Fibroblast of pulmonary artery (primary cell): Measurements from ENCODE around the gene CCL20.

Experiments
- DNase-seq: peaks from one replicate; pipeline ENCODE4 v3.0.0-alpha.2; 2010; ENCODE audit warnings: low read depth
- H3K4me3 ChIP-seq: replicated peaks from 2 replicates; pipeline ENCODE4 v1.5.1; 2011; ENCODE audit warnings: low read depth, mild to moderate bottlenecking, control low read depth, low read length, moderate library complexity
- TF ChIP-seq, protein P1 (sequence below): IDR thresholded peaks from 2 replicates; pipeline ENCODE4 v1.5.1; 2011; ENCODE audit warnings: mild to moderate bottlenecking, control low read depth, low read length, inconsistent platforms; ENCODE audit errors: missing control alignments

Gene CCL20

DNA sequence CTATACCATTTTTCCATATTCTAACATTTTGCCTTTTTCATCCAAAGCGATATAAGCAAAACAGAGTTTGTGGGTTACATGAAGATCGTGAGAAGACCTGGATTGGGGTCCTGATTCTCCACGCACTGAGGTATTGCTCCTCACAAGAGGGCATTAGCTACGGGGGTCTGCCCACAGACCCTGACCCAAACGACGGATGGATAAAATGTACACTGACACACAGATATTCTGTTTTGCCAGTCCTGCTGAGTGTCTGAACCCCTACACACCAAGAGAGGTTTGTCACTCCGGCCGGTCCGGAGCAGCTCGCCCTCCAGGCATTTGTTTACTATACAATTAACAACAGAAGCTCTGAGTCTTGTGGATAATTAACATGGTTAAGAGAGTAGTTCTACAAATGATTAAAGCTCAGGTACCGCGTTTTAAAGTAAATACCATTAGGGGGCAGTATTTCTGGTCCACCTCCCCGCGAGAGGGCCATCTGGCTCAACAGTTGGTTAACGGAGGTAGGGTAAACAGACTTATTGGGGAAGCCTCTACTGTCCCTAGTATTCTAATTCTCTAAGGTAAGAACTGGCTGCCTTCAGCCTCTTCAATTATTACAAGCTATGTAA, 39.5 kb upstream of the CCL20 start:
- DNase-seq, result no peak
- no peak overlapping the region for H3K4me3 ChIP-seq
- TF ChIP-seq, protein P1, sequence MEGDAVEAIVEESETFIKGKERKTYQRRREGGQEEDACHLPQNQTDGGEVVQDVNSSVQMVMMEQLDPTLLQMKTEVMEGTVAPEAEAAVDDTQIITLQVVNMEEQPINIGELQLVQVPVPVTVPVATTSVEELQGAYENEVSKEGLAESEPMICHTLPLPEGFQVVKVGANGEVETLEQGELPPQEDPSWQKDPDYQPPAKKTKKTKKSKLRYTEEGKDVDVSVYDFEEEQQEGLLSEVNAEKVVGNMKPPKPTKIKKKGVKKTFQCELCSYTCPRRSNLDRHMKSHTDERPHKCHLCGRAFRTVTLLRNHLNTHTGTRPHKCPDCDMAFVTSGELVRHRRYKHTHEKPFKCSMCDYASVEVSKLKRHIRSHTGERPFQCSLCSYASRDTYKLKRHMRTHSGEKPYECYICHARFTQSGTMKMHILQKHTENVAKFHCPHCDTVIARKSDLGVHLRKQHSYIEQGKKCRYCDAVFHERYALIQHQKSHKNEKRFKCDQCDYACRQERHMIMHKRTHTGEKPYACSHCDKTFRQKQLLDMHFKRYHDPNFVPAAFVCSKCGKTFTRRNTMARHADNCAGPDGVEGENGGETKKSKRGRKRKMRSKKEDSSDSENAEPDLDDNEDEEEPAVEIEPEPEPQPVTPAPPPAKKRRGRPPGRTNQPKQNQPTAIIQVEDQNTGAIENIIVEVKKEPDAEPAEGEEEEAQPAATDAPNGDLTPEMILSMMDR, result peak; percentile 1

DNA sequence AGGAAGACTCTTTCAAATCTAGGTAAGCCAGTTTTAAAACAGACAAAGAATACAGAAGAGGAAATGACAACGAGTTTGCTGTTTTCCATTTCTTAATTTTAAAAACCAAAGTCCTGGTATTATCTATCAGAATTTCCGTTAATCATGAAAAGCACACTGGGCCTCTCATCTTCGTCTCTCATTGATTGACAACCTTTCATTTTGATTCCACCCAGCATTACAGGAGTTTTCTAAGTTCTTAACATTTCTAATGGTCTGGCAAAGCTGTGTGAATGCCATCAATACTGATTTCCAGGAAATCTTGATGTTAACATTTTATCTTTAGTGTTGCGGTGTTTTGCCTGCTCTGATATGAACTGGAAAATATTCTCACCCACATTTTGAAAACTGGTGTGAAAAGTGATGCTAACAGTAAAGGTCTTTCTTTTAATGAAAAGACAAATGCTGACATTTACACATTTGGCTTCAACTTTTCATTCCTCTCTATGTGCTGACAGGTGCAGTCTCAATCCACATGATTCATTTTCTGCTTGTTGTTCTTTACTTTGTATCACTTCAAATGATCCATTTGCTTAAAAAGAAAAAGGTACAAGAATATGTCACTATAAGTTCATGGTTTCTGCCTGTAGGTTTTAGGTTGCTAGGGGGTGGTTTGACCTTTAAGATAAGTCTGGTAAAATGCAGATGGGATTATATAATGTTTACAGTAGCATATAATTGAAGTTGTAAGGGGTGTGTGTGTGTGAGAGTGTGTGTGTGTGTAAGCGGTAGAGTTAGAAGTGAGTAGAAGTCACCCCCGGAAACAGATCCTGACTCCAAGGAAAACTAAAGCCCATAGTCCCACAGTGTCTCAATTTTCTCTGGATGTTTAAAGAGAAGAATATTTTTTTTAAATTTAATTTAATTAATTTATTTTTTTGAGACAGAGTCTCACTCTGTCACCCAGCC, 38.5 kb upstream of the CCL20 start:
- H3K4me3 ChIP-seq, result no peak overlapping the region
- no peak for DNase-seq
- TF ChIP-seq, protein P1, result no peak

DNA sequence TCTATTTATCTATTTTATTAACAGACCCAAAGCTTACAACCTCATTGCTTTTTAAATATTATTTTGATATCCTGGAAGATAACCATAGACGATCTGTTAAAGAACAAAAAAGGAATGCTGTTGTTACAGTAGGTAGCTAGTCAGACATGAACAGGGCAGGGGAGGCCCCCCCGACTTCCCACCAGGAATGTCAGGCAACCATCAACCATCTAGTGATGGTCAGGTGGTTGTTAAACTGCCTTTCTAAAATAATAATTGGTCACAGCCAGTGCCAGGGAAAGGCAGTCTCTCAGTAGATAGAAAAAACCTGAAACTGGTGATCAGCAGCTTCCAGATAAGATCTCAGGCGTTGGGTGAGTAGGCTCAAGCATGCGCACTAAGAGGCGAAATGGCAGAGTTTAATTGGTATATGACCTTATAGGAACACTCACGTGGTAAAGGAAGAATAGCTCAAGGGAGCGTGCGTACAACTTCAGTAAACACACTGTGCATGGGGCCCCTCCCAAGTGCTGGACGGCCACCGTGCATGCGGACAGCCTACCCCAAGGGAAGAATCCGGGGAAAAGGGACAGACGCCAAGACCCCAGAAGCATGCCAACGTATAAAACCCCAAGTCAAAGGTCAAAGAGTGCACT, 32.5 kb upstream of the CCL20 start:
- H3K4me3 ChIP-seq, result no peak overlapping the region
- no peak for DNase-seq
- TF ChIP-seq, protein P1, result no peak

DNA sequence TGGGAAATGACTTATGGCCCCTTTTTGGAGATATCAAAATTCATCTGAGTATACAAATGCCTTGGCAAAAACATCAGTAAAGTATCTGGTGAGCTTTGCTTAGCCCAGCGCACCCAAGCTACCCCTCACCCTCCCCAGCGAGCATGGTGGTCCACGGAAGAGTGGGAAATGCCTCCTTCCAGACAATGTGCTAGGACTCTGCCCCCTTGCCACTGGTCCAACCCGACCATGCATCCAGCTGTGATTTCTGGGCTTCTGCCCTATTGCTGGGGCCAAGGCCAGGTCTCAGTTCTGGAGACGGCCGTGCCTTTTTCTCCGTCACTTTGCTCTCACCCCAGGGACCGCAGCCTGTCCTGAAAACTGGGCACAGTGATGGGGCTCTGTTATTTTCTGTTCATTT, 31.8 kb upstream of the CCL20 start:
- DNase-seq, result no peak
- H3K4me3 ChIP-seq, result no peak overlapping the region
- TF ChIP-seq, protein P1, result no peak

DNA sequence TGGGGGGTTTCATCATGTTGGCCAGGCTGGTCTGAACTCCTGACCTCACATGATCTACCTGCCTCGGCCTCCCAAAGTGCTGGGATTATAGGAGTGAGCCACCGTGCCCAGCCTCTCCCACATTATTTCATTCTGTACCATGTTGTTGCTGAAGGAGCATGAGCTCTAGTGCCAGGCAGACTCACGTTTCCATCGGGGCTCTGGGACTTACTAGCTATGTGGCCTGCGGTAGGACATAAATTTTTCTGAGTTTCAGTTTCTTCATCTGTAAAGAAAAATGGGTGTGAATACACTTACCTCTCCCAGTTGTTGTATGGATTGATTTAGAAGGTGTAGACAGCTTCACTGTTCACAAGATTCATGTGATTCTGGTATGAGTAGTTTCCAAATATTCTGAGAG, 30.8 kb upstream of the CCL20 start:
- H3K4me3 ChIP-seq, result no peak overlapping the region
- TF ChIP-seq, protein P1, result no peak
- no peak for DNase-seq

DNA sequence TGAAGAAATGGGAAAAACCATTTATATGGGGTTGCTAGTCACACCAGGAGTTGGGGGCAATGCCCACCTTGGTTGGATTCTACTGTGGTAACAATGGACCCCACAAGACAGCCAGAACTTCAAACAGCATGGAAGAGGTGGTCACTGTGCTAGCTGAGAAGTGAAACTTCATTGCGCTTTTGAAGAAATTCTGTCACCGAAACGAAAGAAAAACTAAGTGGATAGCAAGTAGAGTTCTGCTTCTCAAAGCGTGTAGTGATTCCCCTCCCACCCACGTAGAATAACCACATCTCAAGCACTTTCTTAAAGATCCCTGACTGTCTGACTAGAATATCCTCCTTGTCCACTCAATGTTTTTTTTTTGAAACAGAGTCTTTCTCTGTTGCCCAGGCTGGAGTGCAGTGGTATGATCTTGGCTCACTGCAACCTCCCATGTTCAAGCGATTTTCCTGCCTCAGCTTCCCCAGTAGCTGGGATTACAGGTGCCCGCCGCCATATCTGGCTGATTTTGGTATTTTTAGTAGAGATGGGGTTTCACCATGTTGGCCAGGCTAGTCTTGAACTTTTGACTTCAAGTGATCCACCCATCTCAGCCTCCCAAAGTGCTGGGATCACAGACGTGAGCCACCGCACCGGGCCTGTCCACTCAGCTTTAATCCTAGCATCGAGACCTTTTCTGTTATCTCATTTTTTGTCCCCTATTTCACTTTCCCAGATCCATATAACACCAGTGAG, 30.1 kb upstream of the CCL20 start:
- H3K4me3 ChIP-seq, result no peak overlapping the region
- no peak for DNase-seq
- TF ChIP-seq, protein P1, result no peak
